GM12878 (cell line): ENCODE measurements around the gene TOM1L2. TPM values are rescaled to one million over a fixed set of nuclear protein-coding genes. Genes with fewer than 3 reads are reported as not detected.

Experiments
- ATAC-seq: fragments of 200-7000 bp; cut with Tn5 transposase; 3 replicates; pipeline ENCODE4 v1.9.1; 2020; ENCODE audit warnings: mild to moderate bottlenecking, moderate library complexity
- BruUV-seq: library from RNA; stranded (reverse); fragments of 400-500 nt; replicated peaks from 2 replicates; lab custom pipeline; 2021; lab: Mats Ljungman, UMichigan
- CTCF ChIA-PET: fragments of 300-600 bp; sonication (Branson Sonifier 250); formaldehyde crosslinking; extraction: SDS; loops from one replicate; lab custom pipeline; 2021; ENCODE audit warnings: inconsistent platforms; lab: Yijun Ruan, JAX
- POLR2A ChIA-PET: fragments of 350-600 bp; formaldehyde crosslinking; extraction: SDS; loops from one replicate; lab custom pipeline; 2021; ENCODE audit warnings: inconsistent platforms; lab: Charles Lee
- RAD21 ChIA-PET: fragments of 300-600 bp; sonication (Branson Sonifier 250); formaldehyde crosslinking; loops from one replicate; lab custom pipeline; 2023; ENCODE audit warnings: antibody characterized with exemption; ENCODE audit not compliant: unreplicated experiment; lab: Charles Lee
- SMC1A ChIA-PET: fragments of 300-600 bp; sonication (Branson Sonifier 250); formaldehyde crosslinking; loops from one replicate; lab custom pipeline; 2023; ENCODE audit not compliant: unreplicated experiment, uncharacterized antibody; lab: Charles Lee
- DNase-seq: peaks from one replicate; pipeline ENCODE4 v3.0.0-alpha.2; 2011; ENCODE audit warnings: low read depth, low spot score
- FAIRE-seq: peaks from 3 replicates; lab custom pipeline; 2011; peaks lifted over from hg19 to GRCh38; lab: Jason Lieb, UNC
- H2AFZ ChIP-seq: 2 replicates; pipeline ENCODE4 v1.6.0; 2011; ENCODE audit warnings: low read depth, low read length, control low read depth; ENCODE audit not compliant: control insufficient read depth
- H3K27ac ChIP-seq: 2 replicates; pipeline ENCODE4 v1.5.1; 2011; ENCODE audit warnings: control low read depth; ENCODE audit not compliant: control insufficient read depth, insufficient read depth
- H3K27me3 ChIP-seq, 2 experiments: replicated peaks in 1 of 2; 2 replicates each; pipeline versions ENCODE4 v1.6.0 to v1.6.1; 2011; ENCODE audit warnings: low read length in 1 of 2; ENCODE audit not compliant: control insufficient read depth in 2 of 2, insufficient read depth in 2 of 2
- H3K36me3 ChIP-seq, 2 experiments: 2 replicates each; pipeline ENCODE4 v1.5.1; 2011; ENCODE audit warnings: low read length in 1 of 2; ENCODE audit not compliant: control insufficient read depth in 2 of 2, insufficient read depth in 2 of 2
- H3K4me1 ChIP-seq: 2 replicates; pipeline ENCODE4 v1.6.1; 2011; ENCODE audit warnings: mild to moderate bottlenecking, low read length, moderate library complexity, mixed read lengths; ENCODE audit not compliant: control insufficient read depth, insufficient read depth
- H3K4me2 ChIP-seq: 2 replicates; pipeline ENCODE4 v1.6.0; 2011; ENCODE audit warnings: control low read depth; ENCODE audit not compliant: control insufficient read depth, insufficient read depth
- H3K4me3 ChIP-seq: fragments of 200-600 bp; sonication (generic); 2 replicates; pipeline ENCODE4 v1.5.1; 2016
- H3K79me2 ChIP-seq: 2 replicates; pipeline ENCODE4 v1.6.0; 2011; ENCODE audit warnings: low read length; ENCODE audit not compliant: control insufficient read depth, insufficient read depth
- H3K9ac ChIP-seq: 2 replicates; pipeline ENCODE4 v1.8.0; 2011; ENCODE audit warnings: low read length, control low read depth, mixed read lengths; ENCODE audit not compliant: control insufficient read depth, insufficient read depth
- H3K9me3 ChIP-seq: replicated peaks from 3 replicates; pipeline ENCODE4 v1.5.1; 2011; ENCODE audit warnings: mild to moderate bottlenecking, low read length; ENCODE audit not compliant: control insufficient read depth, insufficient read depth
- H4K20me1 ChIP-seq: 2 replicates; pipeline ENCODE4 v1.6.0; 2011; ENCODE audit not compliant: control insufficient read depth, insufficient read depth
- CEBPB ChIP-seq, 2 experiments: fragments of 150-350 bp in 1 of 2; IDR thresholded peaks; 2 replicates each; pipeline ENCODE4 v1.6.1; 2012 to 2014; ENCODE audit warnings: low read depth in 2 of 2, low read length in 2 of 2, borderline replicate concordance in 1 of 2, inconsistent platforms in 1 of 2
- FOXK2 ChIP-seq: fragments of 450-650 bp; IDR thresholded peaks from 2 replicates; pipeline ENCODE4 v1.6.1; 2017; ENCODE audit warnings: mild to moderate bottlenecking, moderate library complexity
- NR2F1 ChIP-seq: fragments of 450-650 bp; conservative IDR thresholded peaks from 2 replicates; pipeline ENCODE4 v1.6.1; 2017; ENCODE audit warnings: mild to moderate bottlenecking
- POLR2AphosphoS5 ChIP-seq: IDR thresholded peaks from 2 replicates; pipeline ENCODE4 v1.6.1; 2011; ENCODE audit warnings: mild to moderate bottlenecking, low read length, inconsistent platforms
- in situ Hi-C: fragments of 300-500 bp; cut with MboI; formaldehyde crosslinking; loops from 9 replicates; pipeline ENCODE4 v1.14.3; 2018; ENCODE audit warnings: mixed read lengths
- intact Hi-C: fragments of 100-400 bp; cut with micrococcal nuclease; formaldehyde crosslinking; loops from one replicate; pipeline ENCODE4 v1.14.2; 2022; ENCODE audit not compliant: unreplicated experiment
- polyA plus RNA-seq, 11 experiments: library from polyadenylated mRNA; depleted of rRNA in 4 of 11; unstranded in 6 of 11; stranded (reverse) in 5 of 11; fragments of >200 nt; fragmentation: Nextera tagmentation in 4 of 11; fragmentation: Illumina TruSeq in 1 of 11; extraction: Ambion mirVana in 4 of 11; extraction: Trizol in 1 of 11; gene quantifications; 1 replicate in 1 of 11; 2 replicates in 10 of 11; pipeline versions ENCODE4 v1.2.1 to v1.2.3, GENCODE V29; 2011 to 2016; ENCODE audit warnings: inconsistent platforms in 2 of 11, missing spikeins in 2 of 11, low read depth in 1 of 11
- total RNA-seq, 4 experiments: library from RNA; depleted of rRNA in 3 of 4; stranded (reverse); fragments of >200 nt in 3 of 4; fragmentation: Illumina TruSeq in 1 of 4; extraction: Trizol in 1 of 4; gene quantifications; 2 replicates each; pipeline versions ENCODE4 v1.2.1 to v1.2.3, GENCODE V29; 2013 to 2021
- TF ChIP-seq, protein P1 (sequence below): fragments of 450-650 bp; IDR thresholded peaks from 2 replicates; pipeline ENCODE4 v1.6.1; 2017; ENCODE audit warnings: low read depth, mild to moderate bottlenecking, moderate library complexity
- TF ChIP-seq, protein P2 (sequence below): fragments of 450-650 bp; IDR thresholded peaks from 2 replicates; pipeline ENCODE4 v1.6.1; 2017; ENCODE audit warnings: antibody characterized with exemption, mild to moderate bottlenecking, moderate library complexity

The TOM1L2 gene
- total and polyA plus RNA-seq, 10 of the 15 experiments (the other 5 are each of a cell fraction or from before 2014, with no cell fraction given), result 0.19 to 19.2 (median 8.1) TPM

DNA sequence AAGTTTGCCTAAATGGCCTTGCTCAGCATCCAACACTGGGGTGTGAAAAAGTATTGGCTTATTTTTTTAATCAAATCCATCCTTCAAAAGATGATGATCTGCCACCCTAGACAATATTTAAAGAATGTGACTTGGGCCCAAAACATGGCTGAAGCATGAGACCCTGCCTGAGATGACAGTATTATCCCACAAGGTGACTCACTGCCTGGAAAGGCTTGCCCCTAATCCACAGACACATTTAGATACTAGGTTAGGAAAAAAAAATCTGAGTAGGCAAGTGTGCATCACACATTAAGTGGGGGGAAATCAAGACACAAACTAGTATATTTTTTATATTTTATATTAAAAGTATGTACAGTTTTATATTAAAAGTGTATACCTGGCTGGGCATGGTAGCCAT, 38.4 kb downstream of the TOM1L2 start:
- no TSS peak for BruUV-seq
- SMC1A ChIA-PET, result interaction anchor here (0.8 kb wide), 1 partner anchor 14 kb away, joined by 3 read pairs; no protein-coding TSS in a partner anchor
- in situ Hi-C loops, result no loop called here
- H3K9ac ChIP-seq, result no peak overlapping the region
- TF ChIP-seq, protein P1, sequence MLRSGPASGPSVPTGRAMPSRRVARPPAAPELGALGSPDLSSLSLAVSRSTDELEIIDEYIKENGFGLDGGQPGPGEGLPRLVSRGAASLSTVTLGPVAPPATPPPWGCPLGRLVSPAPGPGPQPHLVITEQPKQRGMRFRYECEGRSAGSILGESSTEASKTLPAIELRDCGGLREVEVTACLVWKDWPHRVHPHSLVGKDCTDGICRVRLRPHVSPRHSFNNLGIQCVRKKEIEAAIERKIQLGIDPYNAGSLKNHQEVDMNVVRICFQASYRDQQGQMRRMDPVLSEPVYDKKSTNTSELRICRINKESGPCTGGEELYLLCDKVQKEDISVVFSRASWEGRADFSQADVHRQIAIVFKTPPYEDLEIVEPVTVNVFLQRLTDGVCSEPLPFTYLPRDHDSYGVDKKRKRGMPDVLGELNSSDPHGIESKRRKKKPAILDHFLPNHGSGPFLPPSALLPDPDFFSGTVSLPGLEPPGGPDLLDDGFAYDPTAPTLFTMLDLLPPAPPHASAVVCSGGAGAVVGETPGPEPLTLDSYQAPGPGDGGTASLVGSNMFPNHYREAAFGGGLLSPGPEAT, result no peak
- no peak for TF ChIP-seq FOXK2
- TF ChIP-seq POLR2AphosphoS5, result no peak
- TF ChIP-seq, protein P2, sequence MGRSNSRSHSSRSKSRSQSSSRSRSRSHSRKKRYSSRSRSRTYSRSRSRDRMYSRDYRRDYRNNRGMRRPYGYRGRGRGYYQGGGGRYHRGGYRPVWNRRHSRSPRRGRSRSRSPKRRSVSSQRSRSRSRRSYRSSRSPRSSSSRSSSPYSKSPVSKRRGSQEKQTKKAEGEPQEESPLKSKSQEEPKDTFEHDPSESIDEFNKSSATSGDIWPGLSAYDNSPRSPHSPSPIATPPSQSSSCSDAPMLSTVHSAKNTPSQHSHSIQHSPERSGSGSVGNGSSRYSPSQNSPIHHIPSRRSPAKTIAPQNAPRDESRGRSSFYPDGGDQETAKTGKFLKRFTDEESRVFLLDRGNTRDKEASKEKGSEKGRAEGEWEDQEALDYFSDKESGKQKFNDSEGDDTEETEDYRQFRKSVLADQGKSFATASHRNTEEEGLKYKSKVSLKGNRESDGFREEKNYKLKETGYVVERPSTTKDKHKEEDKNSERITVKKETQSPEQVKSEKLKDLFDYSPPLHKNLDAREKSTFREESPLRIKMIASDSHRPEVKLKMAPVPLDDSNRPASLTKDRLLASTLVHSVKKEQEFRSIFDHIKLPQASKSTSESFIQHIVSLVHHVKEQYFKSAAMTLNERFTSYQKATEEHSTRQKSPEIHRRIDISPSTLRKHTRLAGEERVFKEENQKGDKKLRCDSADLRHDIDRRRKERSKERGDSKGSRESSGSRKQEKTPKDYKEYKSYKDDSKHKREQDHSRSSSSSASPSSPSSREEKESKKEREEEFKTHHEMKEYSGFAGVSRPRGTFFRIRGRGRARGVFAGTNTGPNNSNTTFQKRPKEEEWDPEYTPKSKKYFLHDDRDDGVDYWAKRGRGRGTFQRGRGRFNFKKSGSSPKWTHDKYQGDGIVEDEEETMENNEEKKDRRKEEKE, result no peak
- TF ChIP-seq NR2F1, result no peak
- TF ChIP-seq CEBPB (IDR thresholded peaks at IDR 0.05; ENCODE audit: borderline replicate concordance in 1 of 2, low read depth in 2 of 2, low read length in 2 of 2), result no peak
- DNase-seq (no peak), FAIRE-seq (no peak), ATAC-seq (no peak)
- H3K4me3 ChIP-seq, result no peak overlapping the region
- CTCF ChIA-PET, result interaction anchor here (1.4 to 2.4 kb wide), 2 partner anchors 14 to 100 kb away, joined by 4 to 5 read pairs; no protein-coding TSS in a partner anchor
- no peaks in the 10 kb centered on the region for H3K27me3 ChIP-seq
- peaks cover 3% of the 10 kb centered on the region; the same call in 1 of the 2 replicates for H3K4me1 ChIP-seq
- no peak overlapping the region for H3K27ac ChIP-seq
- RAD21 ChIA-PET, result no interaction called here
- H3K36me3 ChIP-seq, result no peaks in the 10 kb centered on the region
- H3K79me2 ChIP-seq, result no peaks in the 10 kb centered on the region
- no peak overlapping the region for H2AFZ ChIP-seq
- no peaks in the 10 kb centered on the region; the same call in 1 of the 2 replicates for H4K20me1 ChIP-seq
- no peaks in the 10 kb centered on the region for H3K9me3 ChIP-seq
- POLR2A ChIA-PET, result interaction anchor here (0.9 kb wide), 1 partner anchor 24 kb away, joined by 4 read pairs; no protein-coding TSS in a partner anchor
- intact Hi-C loops, result loop anchor here (5.0 kb wide), 1 partner anchor 51 kb away; no protein-coding TSS in a partner anchor
- no peak overlapping the region for H3K4me2 ChIP-seq
